ENCODE measurements around the gene MTHFS. TPM values are rescaled to one million over a fixed set of nuclear protein-coding genes. Genes with fewer than 3 reads are reported as not detected.
A peak's percentile ranks its signal among the peaks of the same experiment; 100 is the strongest.
"Not testable (repeated sequence)": the region's sequence is repeated elsewhere in the genome, so short reads cannot be mapped to it uniquely, and the experiment has no call there.

Gene MTHFS
- total and polyA plus RNA-seq, 3 donors from 2014 or later: 24.9 to 44.2 (median 32.5) TPM

DNA sequence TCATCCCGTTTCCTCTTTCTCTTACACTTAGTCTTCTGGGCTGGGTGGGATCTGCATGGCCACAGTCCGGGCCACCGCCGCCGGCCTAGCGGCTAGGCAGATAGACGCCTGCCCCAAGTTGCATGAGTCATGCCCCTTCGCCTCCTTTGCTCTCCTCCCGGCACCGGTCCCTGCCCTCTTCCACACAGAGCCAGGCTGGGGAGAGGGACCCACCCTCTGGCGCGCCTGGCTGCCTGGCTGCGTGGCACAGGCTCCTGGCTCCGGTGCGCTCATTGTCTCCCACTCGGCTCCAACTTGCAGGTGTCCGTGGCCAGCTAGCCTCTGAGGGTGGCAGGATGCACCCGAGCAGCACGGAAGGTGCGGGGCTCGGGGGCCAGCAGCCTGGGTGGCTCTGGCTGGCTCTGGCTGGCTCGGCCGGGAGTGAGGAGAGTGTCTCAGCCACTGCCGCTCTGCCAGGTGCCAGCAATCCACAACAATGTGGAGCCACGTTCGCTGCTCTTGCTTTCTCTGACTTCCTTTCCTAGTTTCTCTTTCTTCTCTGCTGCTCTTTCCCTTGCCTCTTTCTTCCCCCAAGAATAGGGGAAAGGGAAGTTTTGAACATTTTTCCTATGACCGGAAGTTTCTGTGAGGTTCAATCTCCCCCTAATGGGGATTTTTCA lies 22.4 kb upstream of the MTHFS start:
- H3K27ac ChIP-seq: no peak overlapping the region
- no peaks in the 10 kb centered on the region for H3K9me3 ChIP-seq
- no peak for DNase-seq
- no peak overlapping the region for H3K4me3 ChIP-seq
- 90 to 95% methylated on average over 12 to 26 of the region's 27 CpGs for WGBS, 2 donors
- intact Hi-C loops (cut with DNase I; ENCODE audit: low total_unique reads): no loop called here
- TF ChIP-seq, protein P1, sequence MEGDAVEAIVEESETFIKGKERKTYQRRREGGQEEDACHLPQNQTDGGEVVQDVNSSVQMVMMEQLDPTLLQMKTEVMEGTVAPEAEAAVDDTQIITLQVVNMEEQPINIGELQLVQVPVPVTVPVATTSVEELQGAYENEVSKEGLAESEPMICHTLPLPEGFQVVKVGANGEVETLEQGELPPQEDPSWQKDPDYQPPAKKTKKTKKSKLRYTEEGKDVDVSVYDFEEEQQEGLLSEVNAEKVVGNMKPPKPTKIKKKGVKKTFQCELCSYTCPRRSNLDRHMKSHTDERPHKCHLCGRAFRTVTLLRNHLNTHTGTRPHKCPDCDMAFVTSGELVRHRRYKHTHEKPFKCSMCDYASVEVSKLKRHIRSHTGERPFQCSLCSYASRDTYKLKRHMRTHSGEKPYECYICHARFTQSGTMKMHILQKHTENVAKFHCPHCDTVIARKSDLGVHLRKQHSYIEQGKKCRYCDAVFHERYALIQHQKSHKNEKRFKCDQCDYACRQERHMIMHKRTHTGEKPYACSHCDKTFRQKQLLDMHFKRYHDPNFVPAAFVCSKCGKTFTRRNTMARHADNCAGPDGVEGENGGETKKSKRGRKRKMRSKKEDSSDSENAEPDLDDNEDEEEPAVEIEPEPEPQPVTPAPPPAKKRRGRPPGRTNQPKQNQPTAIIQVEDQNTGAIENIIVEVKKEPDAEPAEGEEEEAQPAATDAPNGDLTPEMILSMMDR (IDR thresholded peaks at IDR 0.05): no peak
- no peak for TF ChIP-seq POLR2A (IDR thresholded peaks at IDR 0.05)
- H3K4me1 ChIP-seq: peaks cover 6% of the 10 kb centered on the region
- no peaks in the 10 kb centered on the region for H3K27me3 ChIP-seq
- no peaks in the 10 kb centered on the region for H3K36me3 ChIP-seq (ENCODE audit: low read depth, missing control alignments)

DNA sequence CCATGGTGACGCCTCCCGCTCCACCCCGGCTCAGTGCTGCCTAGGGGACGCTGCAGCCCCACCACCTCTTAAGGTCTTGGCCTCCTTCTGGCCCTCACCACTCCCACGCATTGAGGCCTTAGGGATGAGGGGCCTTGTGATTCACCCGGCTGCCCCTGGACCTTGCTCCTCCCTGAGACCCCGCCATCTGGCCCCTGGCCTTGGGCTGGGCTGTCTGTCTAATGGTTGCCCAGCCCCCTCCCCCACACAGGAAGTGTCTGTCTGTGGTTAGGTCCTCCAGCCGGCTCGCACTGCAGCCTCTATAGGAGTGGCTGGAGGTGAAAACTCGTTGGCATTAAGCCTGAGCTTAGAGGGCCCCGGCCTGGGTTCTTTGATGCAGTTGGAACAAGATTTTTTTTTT lies 21.5 kb upstream of the MTHFS start:
- Histone ChIP-seq H3K36me3 (ENCODE audit: low read depth, missing control alignments) (no peaks in the 10 kb centered on the region), H3K4me3 (no peak overlapping the region), H3K27ac (no peak overlapping the region), H3K9me3 (no peaks in the 10 kb centered on the region), H3K27me3 (no peaks in the 10 kb centered on the region), H3K4me1 (peaks cover 4% of the 10 kb centered on the region)
- intact Hi-C loops (cut with DNase I; ENCODE audit: low total_unique reads): no loop called here
- TF ChIP-seq, protein P1 (IDR thresholded peaks at IDR 0.05): no peak
- TF ChIP-seq POLR2A (IDR thresholded peaks at IDR 0.05): no peak
- no peak for DNase-seq
- 82 to 87% methylated on average over 11 of the region's 11 CpGs for WGBS, 2 donors

DNA sequence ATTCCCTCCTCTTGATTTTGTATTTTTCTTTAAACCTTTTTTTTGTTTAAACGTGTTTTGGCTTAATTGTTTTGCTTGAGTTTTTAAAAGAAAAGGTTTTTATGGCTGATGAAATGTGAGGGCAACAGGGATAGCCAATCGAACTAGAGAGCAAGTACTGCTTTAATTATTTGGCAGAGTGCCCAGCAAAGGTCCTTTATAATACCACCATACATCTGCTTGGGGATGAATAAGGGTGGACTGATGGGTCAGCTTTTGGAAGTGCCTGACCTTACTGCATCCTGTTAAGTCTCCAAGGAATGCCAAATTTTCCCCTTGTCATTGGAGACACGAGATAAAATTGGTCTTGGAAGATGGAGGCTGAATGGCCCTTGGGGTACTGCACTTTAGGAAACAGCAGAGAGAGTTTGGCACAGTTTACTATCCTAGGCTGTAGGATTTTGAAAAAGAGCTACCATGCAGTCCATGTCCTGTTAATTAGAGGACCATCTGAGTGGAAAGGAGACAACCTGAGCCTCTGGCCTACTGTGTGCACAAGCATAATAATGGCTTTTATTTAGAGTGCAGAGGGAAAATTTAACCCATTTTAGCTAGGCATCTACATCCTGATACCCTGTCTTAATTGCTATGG lies 19.8 kb upstream of the MTHFS start:
- no peak for DNase-seq
- intact Hi-C loops (cut with DNase I; ENCODE audit: low total_unique reads): no loop called here
- 43 to 45% methylated on average over 3 of the region's 3 CpGs for WGBS, 2 donors
- Histone ChIP-seq H3K4me3 (no peak overlapping the region), H3K27ac (no peak overlapping the region), H3K27me3 (no peaks in the 10 kb centered on the region), H3K9me3 (no peaks in the 10 kb centered on the region), H3K4me1 (peaks cover 1% of the 10 kb centered on the region), H3K36me3 (ENCODE audit: low read depth, missing control alignments) (no peaks in the 10 kb centered on the region)
- no peak for TF ChIP-seq POLR2A (IDR thresholded peaks at IDR 0.05)
- TF ChIP-seq, protein P1 (IDR thresholded peaks at IDR 0.05): no peak

DNA sequence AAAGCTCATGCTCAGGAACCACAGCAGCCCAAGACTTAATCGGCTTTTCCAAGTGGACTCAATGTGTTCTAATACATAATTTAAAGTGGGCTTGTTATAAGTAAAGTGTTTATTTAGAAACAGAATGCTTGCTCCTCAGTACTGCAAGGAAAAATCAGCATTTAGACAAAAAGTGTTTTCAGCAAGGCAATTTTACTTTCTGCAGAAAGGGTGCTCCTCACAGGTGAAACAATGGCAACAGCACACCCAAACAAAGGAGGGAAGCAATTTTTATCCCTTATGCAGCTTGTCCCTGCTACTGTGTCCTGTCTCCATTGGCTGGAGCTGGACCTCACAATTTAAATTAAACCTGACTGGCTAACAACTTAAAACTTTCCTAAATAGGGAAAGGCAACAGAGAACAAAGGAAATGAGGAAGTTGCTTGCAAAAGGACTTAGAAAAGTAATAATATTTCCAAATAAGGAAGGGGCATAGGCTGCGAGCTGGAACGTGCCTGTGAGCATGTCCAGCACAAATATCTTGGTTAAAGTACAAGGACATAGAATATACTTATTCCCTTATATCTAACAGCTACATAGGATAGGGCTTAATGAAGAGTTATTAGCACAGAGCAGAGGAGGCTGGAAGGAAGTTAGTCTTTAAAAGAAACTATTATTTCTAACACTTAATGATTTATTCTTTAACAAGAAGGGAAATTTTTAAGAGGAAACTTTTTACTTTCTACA lies 19.1 kb upstream of the MTHFS start:
- intact Hi-C loops (cut with DNase I; ENCODE audit: low total_unique reads); DNase-seq; H3K27me3 ChIP-seq; H3K4me1 ChIP-seq; H3K4me3 ChIP-seq; H3K36me3 ChIP-seq (ENCODE audit: low read depth, missing control alignments); H3K9me3 ChIP-seq; H3K27ac ChIP-seq: not testable (repeated sequence)
- 86 to 91% methylated on average over 3 of the region's 3 CpGs for WGBS, 2 donors

DNA sequence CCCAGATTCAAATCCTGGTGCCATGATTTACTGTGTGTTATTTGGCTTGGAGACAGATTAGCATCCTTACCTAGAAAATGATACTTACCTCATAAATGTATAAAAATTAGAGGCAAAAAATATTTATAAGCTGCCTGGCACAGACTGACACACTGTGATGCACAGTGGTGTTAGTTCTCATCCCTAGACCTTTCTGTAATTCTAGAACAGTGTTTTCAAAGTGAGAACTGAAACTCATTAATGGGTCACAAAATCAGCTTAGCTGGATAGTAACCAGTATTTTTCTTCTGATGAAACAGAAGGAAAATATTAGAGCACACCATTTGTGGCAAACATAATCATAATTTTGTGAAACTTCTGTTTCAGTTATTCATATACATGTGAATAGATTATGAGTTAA lies 17.9 kb upstream of the MTHFS start:
- no peaks in the 10 kb centered on the region for H3K9me3 ChIP-seq
- no peaks in the 10 kb centered on the region for H3K27me3 ChIP-seq
- peaks cover 4% of the 10 kb centered on the region for H3K4me1 ChIP-seq
- H3K4me3 ChIP-seq: no peak overlapping the region
- no peak for TF ChIP-seq POLR2A (IDR thresholded peaks at IDR 0.05)
- TF ChIP-seq, protein P1 (IDR thresholded peaks at IDR 0.05): no peak
- H3K36me3 ChIP-seq (ENCODE audit: low read depth, missing control alignments): no peaks in the 10 kb centered on the region
- no peak overlapping the region for H3K27ac ChIP-seq
- intact Hi-C loops (cut with DNase I; ENCODE audit: low total_unique reads): no loop called here
- no peak for DNase-seq

DNA sequence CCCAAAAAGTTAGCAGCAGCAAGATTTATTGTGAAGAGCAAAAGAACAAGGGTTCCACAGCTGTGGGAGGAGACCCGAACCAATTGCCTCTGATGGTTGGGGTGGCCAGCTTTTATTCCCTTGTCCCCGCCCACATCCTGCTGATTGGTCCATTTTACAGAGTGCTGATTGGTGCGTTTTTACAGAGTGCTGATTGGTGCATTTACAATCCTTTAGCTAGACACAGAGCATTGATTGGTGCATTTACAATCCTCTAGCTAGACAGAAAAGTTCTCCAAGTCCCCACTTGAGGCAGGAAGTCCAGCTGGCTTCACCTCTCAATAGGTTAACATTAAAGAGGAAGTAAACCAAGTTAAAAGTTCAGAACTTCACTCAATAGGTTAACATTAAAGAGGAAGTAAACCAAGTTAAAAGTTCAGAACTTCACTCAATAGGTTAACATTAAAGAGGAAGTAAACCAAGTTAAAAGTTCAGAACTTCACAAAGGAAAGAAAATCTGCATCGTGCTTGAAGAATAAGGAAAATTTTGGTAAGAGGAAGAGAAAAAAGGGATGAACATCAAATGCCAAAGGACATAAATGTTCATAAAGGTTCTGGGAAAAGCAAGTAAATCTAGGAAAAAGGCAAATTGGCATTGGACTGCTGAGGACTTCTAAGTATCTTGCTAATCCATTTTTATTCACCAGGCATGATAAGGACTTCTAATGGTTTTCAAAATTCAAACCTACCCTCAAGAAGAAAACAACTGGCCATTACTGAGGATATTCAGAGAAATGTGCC lies 12.9 kb upstream of the MTHFS start:
- H3K36me3 ChIP-seq (ENCODE audit: low read depth, missing control alignments): not testable (repeated sequence)

More for the DNA sequence above, 12.9 kb upstream of the MTHFS start:
- H3K4me3 ChIP-seq; intact Hi-C loops (cut with DNase I; ENCODE audit: low total_unique reads); H3K27ac ChIP-seq; H3K9me3 ChIP-seq; H3K4me1 ChIP-seq; H3K27me3 ChIP-seq: not testable (repeated sequence)
- 79% methylated on average over 4 of the region's 4 CpGs for WGBS, 2 donors
- peak; percentile 51 for DNase-seq
